GM19455 (cell line): Measurements from ENCODE around the gene HPCA.

Experiments used
- ATAC-seq: cut with Tn5 transposase; IDR thresholded peaks from one replicate; pipeline ENCODE4 v1.9.1; 2021; ENCODE audit not compliant: unreplicated experiment

HPCA gene

DNA sequence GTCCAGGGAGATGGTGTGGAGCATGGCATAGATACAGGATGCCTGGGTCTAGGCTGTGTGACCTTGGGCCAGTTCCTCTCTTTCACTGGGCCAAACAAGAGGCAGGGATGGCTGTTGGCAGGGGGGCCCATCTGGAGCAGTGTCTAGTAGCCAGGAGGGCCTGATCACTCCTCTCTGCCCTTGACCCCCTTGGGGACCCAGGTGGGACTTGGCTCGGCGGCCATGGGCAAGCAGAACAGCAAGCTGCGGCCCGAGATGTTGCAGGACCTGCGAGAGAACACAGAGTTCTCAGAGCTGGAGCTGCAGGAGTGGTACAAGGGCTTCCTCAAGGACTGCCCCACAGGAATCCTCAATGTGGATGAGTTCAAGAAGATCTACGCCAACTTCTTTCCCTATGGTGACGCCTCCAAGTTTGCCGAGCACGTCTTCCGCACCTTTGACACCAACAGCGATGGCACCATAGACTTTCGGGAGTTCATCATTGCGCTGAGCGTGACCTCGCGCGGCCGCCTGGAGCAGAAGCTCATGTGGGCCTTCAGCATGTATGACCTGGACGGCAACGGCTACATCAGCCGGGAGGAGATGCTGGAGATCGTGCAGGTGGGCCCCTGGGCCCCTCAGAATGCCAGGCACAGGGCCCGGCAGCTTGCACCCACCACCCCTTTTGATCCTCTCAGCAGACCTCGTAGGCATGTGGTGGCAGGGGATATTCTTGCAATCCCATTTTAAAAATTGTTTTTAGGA, 2.6 kb downstream of the HPCA start:
- ATAC-seq = no peak

DNA sequence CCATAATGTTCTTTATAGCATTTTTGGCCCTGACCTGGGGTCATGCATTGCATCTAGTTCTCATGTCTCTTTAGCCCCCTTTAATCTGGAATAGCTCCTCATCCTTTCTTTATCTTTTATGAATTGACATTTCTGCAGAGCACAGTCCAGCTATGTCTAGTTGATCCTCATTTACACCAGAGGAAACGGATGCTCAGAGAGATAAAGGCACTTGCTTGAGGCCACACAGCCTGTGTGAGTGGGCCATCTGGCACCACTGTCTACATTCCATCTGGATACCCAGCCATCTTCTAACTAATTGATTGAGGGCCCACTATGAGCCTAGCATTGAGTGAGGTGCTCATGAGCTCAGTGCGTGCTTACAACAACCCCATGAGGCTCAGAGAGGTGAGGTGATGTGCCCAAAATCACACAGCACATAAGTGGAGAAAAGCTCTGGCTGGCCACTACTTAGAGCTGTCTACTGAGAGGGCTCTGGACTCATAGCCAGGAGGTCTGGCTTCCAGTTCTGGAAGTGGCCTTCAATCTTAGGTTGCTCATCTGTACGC, 3.5 kb downstream of the HPCA start:
- no peak for ATAC-seq

DNA sequence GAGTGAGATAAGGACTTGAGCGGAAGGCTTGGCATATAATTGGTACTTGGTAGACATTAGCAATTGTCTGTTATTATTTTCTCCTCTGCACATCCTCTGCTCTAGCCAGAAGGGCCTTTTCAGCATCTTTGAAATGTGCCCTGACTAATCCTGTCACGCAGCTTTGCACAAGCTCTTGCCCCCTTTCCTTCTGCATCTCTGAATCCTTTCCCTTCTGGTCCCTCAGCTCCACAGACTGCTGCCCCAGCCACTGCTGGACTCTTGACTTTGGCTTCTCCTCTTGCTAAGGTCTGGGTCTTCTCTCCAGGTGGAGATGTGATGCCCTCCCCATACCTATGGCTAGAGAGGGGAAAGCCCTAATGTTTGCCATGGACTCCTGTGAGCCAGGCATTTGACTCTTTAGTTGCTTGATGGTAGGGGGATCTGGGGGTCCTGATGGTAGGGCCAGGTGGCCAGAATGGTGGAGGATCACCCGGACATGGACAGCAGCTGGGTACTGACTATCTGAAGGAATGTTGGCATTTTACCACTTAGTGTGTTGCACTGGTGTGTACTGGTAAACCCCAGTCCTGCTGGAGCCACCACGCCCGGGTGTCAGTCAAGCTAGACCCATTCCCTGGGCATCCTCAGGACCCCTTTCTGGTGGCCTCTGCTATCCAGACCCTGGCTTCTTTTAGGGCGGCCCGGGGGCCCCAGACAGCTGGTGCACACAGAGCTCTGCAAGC, 4.4 kb downstream of the HPCA start:
- ATAC-seq = no peak

- ATAC-seq = no peak
Observed at GRCh38 chr1:32891241-32891570, 4.9 kb downstream of the HPCA start.

DNA sequence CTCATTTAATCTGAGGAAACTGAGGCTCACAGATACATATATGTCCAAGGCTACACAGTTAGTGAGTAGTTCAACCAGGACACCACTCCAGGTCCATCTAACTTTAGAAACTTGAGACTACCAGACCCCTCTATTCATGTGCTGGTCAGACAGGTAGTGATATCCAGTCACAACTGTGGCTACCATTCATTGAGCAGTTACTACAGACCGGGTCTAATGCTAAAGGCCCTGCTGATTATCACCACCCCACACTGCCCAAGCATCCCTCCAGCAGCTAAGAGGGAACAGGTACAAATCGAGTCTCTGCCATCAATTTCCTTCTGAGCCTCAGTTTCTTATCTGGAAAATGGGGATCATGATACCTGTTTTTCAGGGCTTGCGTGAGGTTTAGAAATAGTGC, 5.3 kb downstream of the HPCA start:
- no peak for ATAC-seq

DNA sequence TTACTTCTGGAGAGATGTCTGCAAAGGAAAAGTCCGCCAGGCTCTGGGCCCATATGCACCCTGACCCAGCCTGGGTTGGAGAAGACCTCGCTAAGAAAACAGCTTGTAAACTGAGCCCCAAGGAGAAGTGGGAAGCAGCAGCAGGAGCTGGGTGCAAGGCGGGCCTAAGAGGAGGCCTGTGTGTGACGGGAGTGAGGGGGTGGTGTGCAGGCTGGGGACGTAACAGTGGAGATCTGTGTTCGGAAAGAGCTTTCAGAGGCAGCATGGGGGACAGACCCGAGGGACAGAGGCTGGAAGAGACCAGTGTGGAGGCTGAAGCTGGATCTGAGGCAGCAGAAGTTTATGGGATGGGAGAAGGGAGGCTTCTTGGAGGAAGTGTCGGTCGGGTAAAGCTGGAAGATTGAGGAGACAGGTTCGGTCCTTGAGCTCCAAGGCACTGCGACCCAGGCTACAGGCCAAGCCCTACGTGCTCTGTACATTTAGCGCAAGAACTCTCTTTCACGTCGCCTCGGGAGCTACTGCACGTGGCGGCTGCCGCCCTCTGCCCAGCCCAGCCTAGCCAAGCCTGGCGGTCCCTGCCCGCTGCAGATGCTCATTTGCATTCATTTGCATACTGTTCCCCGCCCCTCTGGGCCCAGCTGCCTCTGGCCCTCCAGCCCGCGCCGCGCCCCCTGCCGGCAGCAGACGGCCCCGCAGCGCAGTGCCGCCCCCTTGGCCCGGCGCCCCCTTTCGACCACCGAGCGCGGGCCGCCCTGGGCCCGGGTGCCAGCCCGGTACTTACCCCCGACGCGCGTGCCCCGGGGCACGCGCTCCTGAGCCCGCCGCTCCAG, 6.3 kb downstream of the HPCA start:
- no peak for ATAC-seq

DNA sequence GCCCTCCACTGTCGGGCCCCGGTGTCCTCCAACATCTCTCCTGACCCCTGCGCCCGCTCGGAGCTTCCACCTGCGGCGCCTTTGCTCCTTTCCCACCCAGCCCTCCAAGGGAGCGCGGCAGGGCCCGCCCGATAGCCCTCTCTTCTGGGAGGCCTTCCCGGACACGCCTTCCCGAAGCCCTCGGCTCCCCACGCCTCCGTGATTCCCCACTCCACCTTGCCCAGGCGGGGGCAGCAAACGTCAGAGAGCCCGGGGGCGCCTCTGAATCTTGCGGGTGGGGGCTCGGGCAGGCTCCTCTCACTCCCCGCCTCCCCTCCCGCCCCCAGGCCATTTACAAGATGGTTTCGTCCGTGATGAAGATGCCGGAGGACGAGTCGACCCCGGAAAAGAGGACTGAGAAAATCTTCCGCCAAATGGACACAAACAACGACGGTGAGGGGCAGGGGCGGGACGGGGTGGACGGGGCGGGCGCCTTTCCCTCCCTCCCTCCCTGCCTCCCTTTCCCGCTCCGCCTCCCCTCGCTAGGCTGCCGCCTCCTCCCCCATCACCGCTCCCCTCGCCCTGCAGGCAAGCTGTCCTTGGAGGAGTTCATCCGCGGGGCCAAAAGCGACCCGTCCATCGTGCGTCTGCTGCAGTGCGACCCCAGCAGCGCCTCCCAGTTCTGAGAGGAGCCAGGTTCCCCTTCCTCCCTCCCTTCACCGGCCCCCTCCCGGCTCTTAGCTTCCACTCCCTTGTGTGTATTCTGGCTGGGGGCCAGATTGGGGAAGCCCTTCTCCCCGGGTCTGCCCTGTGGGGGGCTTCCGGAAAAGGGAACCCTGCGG, 7.1 kb downstream of the HPCA start:
- no peak for ATAC-seq

GRCh38 chr1:32894019-32894600, 7.8 kb downstream of the HPCA start:
- no peak for ATAC-seq

DNA sequence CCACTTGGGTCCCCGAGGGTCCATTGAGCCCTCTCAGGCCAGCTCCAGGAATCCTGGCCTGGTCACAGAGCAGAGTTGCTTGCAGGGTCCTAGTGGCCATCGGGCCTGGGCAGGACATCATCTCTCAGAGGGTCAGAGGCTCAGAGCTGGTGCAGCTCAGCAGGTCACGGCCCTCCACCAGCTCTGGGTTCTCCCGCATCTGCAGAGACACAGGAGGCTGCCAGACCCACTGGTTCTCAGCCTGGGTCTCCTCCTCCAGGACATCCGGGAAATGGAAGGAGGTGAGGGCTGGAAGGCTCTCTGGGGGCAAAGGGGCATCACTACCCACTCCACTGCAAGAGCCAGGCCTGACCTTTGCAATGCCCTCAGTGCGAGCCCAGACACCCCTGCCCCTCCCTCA, 8.4 kb downstream of the HPCA start:
- ATAC-seq = no peak

DNA sequence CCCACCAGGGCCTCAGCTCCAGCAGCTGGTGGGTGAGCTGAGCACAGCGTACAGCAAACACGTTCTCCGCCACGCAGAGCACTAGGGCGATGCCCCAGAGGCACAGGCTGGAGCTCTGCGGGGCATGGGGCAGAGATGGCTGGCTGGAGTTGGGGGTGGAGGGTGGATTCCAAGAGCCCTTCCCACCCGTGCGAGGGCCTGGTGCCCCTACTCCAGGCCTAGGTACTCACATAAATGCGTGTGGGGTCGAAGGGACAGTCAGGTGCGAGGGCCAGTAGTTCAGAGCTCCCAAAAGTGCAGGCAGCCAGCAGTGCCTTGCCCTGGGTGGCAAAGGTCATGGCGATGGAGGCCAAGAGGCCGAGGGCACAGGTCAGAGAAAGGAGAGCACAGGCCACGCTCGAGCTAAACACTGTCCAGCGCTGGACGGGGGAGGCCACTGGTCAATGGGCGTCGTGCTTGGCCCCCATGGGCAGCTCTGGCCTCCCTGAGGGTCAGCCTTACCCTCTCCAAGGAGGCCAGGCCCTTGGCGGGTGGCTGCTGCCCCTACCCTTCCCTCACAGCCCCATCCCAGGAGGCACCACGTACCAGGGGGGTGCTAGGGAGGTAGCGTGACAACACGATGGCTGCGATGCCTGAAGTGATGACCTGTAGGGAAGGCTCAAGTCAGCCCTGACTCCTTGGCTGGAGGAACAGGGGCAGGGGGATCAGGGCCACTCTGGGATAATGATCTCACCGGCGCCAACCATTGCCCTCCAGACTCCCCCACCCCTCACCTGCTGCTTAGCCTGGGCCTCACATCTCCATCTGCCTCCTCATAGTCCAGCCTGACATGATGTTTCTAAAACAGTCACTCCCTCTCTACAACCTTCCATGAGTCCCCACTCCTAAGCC, 9.3 kb downstream of the HPCA start:
- no peak for ATAC-seq

DNA sequence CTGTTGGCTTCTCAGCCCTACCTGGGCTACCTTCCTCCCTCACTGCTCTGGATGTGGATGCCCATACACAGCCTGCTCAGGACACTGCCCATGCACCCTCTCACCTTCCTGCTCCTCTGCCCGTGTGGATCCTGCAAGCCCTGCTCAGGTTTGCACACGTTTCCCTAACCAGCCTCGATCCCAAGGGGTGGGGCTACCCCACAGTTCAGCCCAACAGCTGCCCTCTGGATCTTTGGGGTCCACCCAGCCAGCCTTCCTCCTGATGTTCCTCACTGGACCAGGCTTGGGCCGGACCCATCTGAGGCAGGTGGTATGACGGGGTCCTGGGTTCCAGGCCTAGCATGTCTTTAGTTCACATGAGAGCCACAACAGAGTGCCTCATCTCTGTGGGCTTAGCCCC, 10.2 kb downstream of the HPCA start:
- ATAC-seq = no peak

DNA sequence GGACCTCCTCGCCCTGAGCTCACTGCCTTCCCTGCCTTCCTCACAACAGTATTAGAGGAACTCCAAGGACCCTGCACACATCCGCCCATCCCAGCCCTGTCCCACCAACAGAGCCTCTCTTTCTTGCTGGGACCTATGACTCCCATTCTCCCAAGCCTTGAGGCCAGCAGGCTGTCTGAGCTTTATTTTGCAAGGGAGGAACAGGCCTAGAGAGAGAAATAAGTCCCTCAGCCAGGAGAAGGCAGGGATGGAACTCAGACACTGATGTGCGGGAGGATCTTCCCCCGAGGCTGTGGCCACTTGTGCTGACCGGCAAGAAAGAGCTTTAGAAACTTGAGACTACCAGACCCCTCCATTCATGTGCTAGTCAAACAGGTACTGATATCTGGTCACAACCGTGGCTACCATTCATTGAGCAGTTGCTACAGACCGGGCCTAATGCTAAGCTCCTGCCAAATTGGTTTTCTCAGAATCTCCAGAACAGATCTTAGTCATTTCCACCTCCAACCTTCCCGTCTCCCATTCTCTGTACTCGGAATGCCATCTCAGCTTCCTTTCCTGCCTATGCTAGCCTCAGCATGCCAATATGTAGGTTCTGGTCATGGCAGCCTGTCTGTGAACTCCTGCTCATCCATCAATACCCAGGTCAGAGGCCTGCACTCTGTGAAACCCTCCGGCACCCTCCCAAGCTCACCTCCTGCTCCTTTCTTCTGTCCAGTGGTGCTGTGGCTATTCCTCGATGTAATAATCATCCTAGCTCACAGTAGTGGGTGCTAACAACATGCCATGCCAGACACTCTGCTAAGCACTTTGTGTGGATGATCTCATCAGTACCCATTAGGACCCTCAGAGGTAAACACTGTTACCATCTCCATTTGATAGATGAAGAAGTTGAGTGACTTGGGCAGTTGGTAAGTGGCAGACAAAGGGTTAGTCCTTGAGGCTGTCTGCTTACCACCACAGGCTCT, 11.1 kb downstream of the HPCA start:
- no peak for ATAC-seq

DNA sequence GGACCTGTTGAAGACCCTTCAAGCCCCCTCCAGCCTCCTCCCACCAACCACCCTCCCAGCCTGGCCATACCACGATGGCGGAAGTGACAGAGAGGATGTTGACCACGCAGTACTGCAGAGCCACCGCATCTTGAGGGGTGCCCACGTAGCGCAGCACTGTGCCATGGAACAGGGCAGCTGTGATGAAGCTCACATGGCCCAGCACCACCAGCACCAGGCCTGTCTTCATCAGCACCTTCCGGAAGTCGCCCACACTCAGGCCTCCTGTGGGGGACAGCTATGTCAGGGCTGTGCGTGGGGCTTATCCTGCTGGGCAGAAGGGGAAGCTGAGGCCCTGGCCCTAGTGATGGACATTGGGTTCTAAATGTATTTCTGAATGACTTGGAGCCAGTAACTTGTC, 11.8 kb downstream of the HPCA start:
- no peak for ATAC-seq

GRCh38 chr1:32898958-32899357, 12.7 kb downstream of the HPCA start:
- ATAC-seq = no peak

GRCh38 chr1:32899586-32900296, 13.4 kb downstream of the HPCA start:
- no peak for ATAC-seq

DNA sequence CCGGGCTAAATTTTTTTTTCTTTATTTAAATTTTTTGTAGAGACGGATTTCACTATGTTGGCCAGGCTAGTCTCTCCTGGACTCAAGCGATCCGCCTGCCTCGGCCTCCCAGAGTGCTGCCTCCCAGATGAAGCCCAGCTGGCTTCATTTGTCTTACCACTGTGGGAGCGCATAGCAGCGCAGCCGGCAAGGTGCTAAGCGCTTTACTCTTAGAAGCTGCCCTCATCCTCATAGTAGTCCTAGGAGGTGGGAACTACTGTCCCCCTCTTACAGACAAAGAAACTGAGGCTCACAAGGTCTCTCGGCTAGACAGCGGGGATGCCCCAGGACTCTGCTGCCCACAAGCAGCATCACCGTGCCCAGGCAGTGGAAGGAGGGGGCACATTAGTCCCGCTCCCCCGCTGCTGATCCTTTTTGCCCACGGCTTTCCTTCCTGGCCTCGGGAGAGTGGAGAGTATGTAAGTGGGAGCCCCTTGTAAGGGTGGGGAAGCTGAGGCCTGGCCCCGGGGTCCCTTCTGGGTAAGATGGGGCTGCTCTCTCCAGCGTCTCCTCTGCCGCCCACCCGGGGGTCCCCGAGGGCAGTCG, 14.2 kb downstream of the HPCA start:
- ATAC-seq = no peak
